ENCODE data around the gene PTRH2. TPM values are rescaled to one million over a fixed set of nuclear protein-coding genes. Genes with fewer than 3 reads are reported as not detected.
A peak's percentile ranks its signal among the peaks of the same experiment; 100 is the strongest.

PTRH2 gene
- total RNA-seq, 1 donor from 2014 or later = 43.0 TPM

DNA sequence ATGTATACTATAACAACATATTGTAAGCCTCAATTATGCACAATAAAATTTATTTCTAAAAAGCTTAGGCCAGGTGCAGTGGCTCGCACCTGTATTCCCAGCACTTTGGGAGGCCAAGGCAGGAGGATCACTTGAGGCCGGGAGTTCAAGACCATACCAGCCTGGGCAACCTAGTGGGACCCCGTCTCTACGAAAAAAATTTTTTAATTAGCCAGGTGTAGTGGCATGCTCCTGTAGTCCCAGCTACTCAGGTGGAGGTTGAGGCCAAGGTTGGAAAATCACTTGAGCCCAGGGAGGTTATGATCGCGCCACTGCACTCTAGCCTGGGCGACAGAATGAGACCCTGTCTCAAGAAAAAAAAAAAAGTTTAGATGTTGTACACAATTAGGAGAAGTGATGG lies 45.7 kb upstream of the PTRH2 start:
- H3K9me3 ChIP-seq = no peaks in the 10 kb centered on the region
- no peaks in the 10 kb centered on the region for H3K27me3 ChIP-seq
- no peak for DNase-seq (ENCODE audit: extremely low spot score in 2 of 2)
- TF ChIP-seq POLR2A (IDR thresholded peaks at IDR 0.05) = no peak
- H3K4me3 ChIP-seq = no peak overlapping the region
- no peak overlapping the region for H3K27ac ChIP-seq
- peaks cover 20% of the 10 kb centered on the region for H3K4me1 ChIP-seq
- intact Hi-C loops (cut with DNase I) = loop anchor here (5.0 kb wide), 2 partner anchors 89 to 114 kb away; no protein-coding TSS in a partner anchor
- no peaks in the 10 kb centered on the region for H3K36me3 ChIP-seq

DNA sequence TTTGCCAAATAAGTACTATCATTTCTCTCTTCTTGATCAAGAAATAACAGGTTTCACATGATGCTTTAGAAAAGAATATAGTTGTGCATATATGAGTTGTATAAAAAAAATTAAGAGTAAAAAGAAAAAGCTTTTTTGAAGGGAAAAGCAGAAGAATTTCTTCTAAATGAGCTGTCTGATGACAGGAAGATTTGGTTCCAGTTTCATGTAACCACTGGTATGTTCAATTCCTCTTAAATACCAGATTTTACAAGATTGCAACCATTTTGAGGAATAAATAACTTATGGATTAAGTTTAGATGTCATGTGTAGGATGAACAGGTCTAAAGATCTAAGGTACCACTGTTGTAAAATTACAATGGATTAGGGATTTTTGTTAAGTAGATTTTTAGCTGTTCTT lies 45.2 kb upstream of the PTRH2 start:
- H3K9me3 ChIP-seq = no peaks in the 10 kb centered on the region
- TF ChIP-seq POLR2AphosphoS5 (IDR thresholded peaks at IDR 0.05; ENCODE audit: insufficient read depth in 1 of 2, low read depth in 1 of 2) (no peak), POLR2A (IDR thresholded peaks at IDR 0.05) (no peak)
- TF ChIP-seq, protein P1, sequence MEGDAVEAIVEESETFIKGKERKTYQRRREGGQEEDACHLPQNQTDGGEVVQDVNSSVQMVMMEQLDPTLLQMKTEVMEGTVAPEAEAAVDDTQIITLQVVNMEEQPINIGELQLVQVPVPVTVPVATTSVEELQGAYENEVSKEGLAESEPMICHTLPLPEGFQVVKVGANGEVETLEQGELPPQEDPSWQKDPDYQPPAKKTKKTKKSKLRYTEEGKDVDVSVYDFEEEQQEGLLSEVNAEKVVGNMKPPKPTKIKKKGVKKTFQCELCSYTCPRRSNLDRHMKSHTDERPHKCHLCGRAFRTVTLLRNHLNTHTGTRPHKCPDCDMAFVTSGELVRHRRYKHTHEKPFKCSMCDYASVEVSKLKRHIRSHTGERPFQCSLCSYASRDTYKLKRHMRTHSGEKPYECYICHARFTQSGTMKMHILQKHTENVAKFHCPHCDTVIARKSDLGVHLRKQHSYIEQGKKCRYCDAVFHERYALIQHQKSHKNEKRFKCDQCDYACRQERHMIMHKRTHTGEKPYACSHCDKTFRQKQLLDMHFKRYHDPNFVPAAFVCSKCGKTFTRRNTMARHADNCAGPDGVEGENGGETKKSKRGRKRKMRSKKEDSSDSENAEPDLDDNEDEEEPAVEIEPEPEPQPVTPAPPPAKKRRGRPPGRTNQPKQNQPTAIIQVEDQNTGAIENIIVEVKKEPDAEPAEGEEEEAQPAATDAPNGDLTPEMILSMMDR (IDR thresholded peaks at IDR 0.05) = no peak
- no peak overlapping the region for H3K4me3 ChIP-seq
- no peaks in the 10 kb centered on the region for H3K27me3 ChIP-seq
- DNase-seq (ENCODE audit: extremely low spot score in 2 of 2) = no peak
- peaks cover 20% of the 10 kb centered on the region for H3K4me1 ChIP-seq
- no peak overlapping the region for H3K27ac ChIP-seq
- H3K36me3 ChIP-seq = no peaks in the 10 kb centered on the region
- intact Hi-C loops (cut with DNase I) = loop anchor here (5.0 kb wide), 2 partner anchors 90 to 115 kb away; no protein-coding TSS in a partner anchor

DNA sequence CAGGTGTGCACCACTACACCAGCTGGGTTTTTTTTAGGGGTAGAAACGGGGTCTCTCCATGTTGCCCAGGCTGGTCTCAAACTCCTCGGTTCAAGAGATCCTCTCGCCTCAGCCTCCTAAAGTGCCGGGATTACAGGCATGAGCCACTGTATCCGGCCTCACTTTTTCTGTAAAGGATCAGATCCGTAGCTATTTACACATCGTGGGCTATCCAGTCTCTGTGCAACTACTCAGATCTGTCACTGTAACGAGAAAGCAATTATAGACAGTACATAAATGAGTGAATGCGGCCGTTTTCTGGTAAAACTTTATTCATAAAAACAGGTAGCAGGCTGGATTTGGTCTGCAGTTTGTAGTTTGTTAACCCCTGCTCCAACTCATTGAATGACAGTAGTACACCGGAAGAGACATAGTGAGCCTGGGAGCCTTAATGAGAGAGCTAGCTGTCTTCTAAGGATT lies 44.8 kb upstream of the PTRH2 start:
- TF ChIP-seq POLR2AphosphoS5 (IDR thresholded peaks at IDR 0.05; ENCODE audit: insufficient read depth in 1 of 2, low read depth in 1 of 2) (no peak), POLR2A (IDR thresholded peaks at IDR 0.05) (no peak)
- TF ChIP-seq, protein P1 (IDR thresholded peaks at IDR 0.05) = no peak
- intact Hi-C loops (cut with DNase I) = loop anchor here (5.0 kb wide), 2 partner anchors 90 to 115 kb away; no protein-coding TSS in a partner anchor
- H3K36me3 ChIP-seq = no peaks in the 10 kb centered on the region
- peaks cover 20% of the 10 kb centered on the region for H3K4me1 ChIP-seq
- no peaks in the 10 kb centered on the region for H3K27me3 ChIP-seq
- no peaks in the 10 kb centered on the region for H3K9me3 ChIP-seq
- no peak for DNase-seq (ENCODE audit: extremely low spot score in 2 of 2)
- no peak overlapping the region for H3K4me3 ChIP-seq
- H3K27ac ChIP-seq = no peak overlapping the region

GRCh38 chr17:59748591-59748990 lies 41.4 kb upstream of the PTRH2 start:
- TF ChIP-seq POLR2A (IDR thresholded peaks at IDR 0.05) = no peak
- TF ChIP-seq, protein P1 (IDR thresholded peaks at IDR 0.05) = no peak
- no peak for TF ChIP-seq POLR2AphosphoS5 (IDR thresholded peaks at IDR 0.05; ENCODE audit: insufficient read depth in 1 of 2, low read depth in 1 of 2)
- H3K27me3 ChIP-seq = no peaks in the 10 kb centered on the region
- no peaks in the 10 kb centered on the region for H3K9me3 ChIP-seq
- no peak for DNase-seq (ENCODE audit: extremely low spot score in 2 of 2)
- intact Hi-C loops (cut with DNase I) = no loop called here
- H3K27ac ChIP-seq = no peak overlapping the region
- H3K4me1 ChIP-seq = no peaks in the 10 kb centered on the region
- no peaks in the 10 kb centered on the region for H3K36me3 ChIP-seq
- no peak overlapping the region for H3K4me3 ChIP-seq

GRCh38 chr17:59746849-59747445 lies 39.7 kb upstream of the PTRH2 start:
- no peak for DNase-seq (ENCODE audit: extremely low spot score in 2 of 2)
- H3K4me1 ChIP-seq = no peaks in the 10 kb centered on the region
- H3K9me3 ChIP-seq = no peaks in the 10 kb centered on the region
- intact Hi-C loops (cut with DNase I) = no loop called here
- H3K4me3 ChIP-seq = no peak overlapping the region
- no peaks in the 10 kb centered on the region for H3K27me3 ChIP-seq
- TF ChIP-seq POLR2A (IDR thresholded peaks at IDR 0.05) (no peak), POLR2AphosphoS5 (IDR thresholded peaks at IDR 0.05; ENCODE audit: insufficient read depth in 1 of 2, low read depth in 1 of 2) (peak in 1 of 2 donors; percentile 8)
- TF ChIP-seq, protein P1 (IDR thresholded peaks at IDR 0.05) = peak; percentile 39 to 66 (median 60)
- no peak overlapping the region for H3K27ac ChIP-seq
- peaks cover 0 to 3% of the 10 kb centered on the region in 2 donors for H3K36me3 ChIP-seq
